ENCODE data around the gene RAX2.

RAX2 gene

DNA sequence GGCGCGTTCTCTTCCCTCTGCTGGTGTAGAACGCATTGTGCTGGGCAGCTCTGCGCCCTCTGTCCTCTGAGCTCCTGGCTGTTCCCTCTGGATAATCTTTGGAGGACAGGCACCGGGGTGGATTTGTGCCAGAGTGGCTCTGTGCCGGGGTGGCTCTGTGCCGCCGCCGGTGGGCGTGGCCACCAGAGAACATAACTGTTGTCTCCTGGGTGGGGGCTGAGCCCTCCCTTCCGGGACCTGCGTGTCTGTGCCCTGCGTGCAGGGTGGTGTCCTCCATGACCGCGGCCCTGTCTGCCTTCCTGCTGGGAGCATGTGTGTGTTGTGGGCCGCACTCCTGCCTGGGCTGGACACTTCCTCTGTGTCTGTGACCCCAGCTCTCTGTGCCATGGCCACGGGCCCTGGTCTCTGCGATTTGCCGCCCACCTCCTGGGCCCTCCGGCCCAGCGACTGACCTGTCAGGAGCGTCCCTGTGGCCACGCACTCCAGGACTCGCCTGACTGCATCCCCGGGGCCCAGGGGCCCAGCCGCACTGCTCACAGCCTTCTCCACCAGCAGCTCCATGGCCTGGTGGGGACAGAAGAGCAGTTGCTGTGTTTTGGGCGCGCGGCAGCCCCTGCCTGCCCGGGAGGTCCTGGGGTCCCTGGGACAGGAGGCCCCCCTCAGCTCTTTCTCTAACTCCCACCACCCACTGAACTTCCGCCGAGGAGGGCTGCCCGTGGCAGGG lies 36.6 kb upstream of the RAX2 start:
- H3K9me3 ChIP-seq: no peaks in the 10 kb centered on the region
- H3K4me1 ChIP-seq: no peaks in the 10 kb centered on the region
- no peak overlapping the region for H3K4me3 ChIP-seq (ENCODE audit: low read depth, low read length)
- no peak for DNase-seq
- no peaks in the 10 kb centered on the region for H3K27me3 ChIP-seq
- no peaks in the 10 kb centered on the region for H3K36me3 ChIP-seq
- TF ChIP-seq, protein P1, sequence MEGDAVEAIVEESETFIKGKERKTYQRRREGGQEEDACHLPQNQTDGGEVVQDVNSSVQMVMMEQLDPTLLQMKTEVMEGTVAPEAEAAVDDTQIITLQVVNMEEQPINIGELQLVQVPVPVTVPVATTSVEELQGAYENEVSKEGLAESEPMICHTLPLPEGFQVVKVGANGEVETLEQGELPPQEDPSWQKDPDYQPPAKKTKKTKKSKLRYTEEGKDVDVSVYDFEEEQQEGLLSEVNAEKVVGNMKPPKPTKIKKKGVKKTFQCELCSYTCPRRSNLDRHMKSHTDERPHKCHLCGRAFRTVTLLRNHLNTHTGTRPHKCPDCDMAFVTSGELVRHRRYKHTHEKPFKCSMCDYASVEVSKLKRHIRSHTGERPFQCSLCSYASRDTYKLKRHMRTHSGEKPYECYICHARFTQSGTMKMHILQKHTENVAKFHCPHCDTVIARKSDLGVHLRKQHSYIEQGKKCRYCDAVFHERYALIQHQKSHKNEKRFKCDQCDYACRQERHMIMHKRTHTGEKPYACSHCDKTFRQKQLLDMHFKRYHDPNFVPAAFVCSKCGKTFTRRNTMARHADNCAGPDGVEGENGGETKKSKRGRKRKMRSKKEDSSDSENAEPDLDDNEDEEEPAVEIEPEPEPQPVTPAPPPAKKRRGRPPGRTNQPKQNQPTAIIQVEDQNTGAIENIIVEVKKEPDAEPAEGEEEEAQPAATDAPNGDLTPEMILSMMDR (IDR thresholded peaks at IDR 0.05; ENCODE audit: low read depth, low read length): no peak

DNA sequence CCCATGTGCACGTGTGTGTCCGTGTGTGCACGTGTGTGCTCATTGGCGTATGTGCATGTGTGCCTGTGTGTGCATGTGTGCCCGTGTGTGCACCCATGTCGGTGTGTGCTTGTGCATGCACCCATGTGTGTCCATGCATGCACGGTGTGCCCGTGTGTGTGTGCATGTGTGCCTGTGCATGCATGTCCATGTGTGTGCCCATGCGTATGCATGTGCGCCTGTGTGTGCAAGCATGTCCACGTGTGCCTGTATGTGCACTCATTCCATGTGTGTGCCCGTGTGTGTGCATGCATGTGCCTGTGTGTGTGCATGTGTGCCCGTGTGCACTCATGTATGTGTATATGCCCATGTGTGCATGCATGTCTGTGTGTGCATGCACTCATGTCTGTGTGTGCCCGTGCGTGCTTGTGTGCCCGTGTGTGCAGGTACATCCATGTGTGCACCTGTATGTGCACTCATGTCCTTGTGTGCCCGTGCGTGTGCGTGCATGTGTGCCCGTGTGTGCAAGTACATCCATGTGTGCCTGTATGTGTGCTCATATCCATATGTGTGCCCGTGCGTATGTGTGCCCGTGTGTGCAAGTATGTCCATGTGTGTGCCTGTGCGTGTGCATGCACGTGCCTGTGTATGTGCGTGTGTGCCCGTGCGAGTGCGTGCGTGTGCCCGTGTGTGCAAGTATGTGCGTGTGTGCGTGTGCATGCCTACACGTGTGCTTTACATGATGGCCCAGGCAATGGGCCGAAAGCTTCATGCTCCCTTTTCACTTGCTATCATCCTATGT lies 35.7 kb upstream of the RAX2 start:
- TF ChIP-seq, protein P1 (IDR thresholded peaks at IDR 0.05; ENCODE audit: low read depth, low read length): no peak
- H3K9me3 ChIP-seq: no peaks in the 10 kb centered on the region
- no peaks in the 10 kb centered on the region for H3K27me3 ChIP-seq
- no peak overlapping the region for H3K4me3 ChIP-seq (ENCODE audit: low read depth, low read length)
- no peak for DNase-seq
- no peaks in the 10 kb centered on the region for H3K4me1 ChIP-seq
- H3K36me3 ChIP-seq: no peaks in the 10 kb centered on the region

DNA sequence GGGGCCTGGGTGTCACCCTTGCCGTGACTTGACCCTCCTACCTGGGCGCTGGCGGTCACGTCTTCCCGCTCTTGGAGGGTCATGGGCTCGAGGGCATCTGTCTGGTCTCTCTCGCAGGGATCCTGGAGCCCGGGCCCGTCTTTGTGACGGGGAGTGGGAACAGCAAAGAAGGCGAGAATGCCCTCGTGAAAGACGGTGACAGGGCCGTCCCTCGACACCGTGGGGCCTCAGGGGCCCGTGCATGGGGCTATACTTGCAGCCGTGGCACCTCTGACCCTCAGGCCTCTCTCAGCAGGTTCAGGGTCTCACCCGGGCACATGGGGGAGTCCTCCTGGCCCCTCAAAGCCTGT lies 35.1 kb upstream of the RAX2 start:
- H3K4me1 ChIP-seq: no peaks in the 10 kb centered on the region
- no peaks in the 10 kb centered on the region for H3K27me3 ChIP-seq
- H3K9me3 ChIP-seq: no peaks in the 10 kb centered on the region
- no peak overlapping the region for H3K4me3 ChIP-seq (ENCODE audit: low read depth, low read length)
- H3K36me3 ChIP-seq: no peaks in the 10 kb centered on the region
- no peak for DNase-seq
- TF ChIP-seq, protein P1 (IDR thresholded peaks at IDR 0.05; ENCODE audit: low read depth, low read length): no peak

DNA sequence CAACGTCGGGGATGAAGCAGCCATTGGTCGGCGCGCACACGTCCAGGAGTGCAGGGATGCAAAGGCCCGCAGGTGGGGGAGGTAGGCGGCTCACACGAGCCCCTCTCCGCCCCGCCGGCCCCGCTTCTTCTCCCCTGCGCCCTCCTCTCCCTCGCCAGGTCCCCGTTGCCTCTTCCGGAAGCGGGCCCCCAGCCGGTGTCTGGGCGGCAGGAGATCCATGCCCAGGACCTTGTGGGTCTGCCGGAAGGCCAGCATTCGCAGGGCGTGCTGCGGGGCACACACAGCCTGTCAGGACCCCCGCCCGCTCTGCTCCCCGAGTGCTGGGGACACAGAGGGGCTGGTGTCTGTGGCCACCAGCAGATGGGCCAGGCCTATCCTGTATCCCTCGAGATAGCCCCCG lies 33.8 kb upstream of the RAX2 start:
- DNase-seq: no peak
- Histone ChIP-seq H3K4me3 (ENCODE audit: low read depth, low read length) (no peak overlapping the region), H3K27me3 (peaks cover 11% of the 10 kb centered on the region), H3K9me3 (no peaks in the 10 kb centered on the region), H3K36me3 (no peaks in the 10 kb centered on the region), H3K4me1 (no peaks in the 10 kb centered on the region; the same call in 1 of the 2 replicates)
- TF ChIP-seq, protein P1 (IDR thresholded peaks at IDR 0.05; ENCODE audit: low read depth, low read length): no peak

DNA sequence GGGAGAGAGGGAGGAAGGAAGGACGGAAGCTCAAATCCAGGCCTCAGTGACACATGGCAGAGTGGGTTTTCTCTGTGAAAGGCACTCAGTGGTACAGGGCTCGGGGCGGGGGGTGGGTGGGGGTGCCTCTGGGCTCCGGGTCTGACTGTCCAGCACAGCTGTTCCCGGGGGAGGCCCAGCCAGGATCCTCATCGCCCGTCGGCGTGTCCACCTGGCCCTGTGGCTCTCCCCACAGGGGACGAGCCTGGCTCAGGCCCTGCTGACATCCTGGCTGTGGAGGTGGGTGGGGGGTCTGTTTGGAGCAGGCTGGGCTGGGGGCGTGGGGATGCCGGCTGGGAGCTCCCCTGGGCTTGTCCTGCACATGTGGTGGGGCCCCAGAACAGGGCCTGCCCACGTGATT lies 32.4 kb upstream of the RAX2 start:
- Histone ChIP-seq H3K36me3 (no peaks in the 10 kb centered on the region), H3K4me3 (ENCODE audit: low read depth, low read length) (no peak overlapping the region), H3K9me3 (no peaks in the 10 kb centered on the region), H3K27me3 (peaks cover 13% of the 10 kb centered on the region), H3K4me1 (no peaks in the 10 kb centered on the region; the same call in 1 of the 2 replicates)
- no peak for DNase-seq
- TF ChIP-seq, protein P1 (IDR thresholded peaks at IDR 0.05; ENCODE audit: low read depth, low read length): no peak

DNA sequence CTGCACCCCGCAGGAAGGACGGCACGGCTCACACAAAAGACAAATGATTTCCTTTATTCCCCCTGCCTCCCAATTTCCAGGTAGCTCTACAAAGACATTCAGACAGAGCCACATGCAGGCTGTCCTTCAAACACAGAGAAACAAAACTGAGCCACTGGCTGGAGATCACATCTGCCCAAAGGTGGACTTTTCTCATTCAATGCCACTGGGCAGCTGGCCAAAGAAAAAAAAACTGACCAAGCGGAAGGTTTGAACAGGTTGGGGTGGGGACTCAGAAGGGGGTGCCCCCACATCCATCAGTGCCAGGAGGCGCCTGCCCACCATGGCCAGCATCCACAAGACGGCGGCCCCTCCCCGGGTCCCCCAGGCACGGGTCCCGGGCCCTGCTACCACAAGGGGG lies 32.0 kb upstream of the RAX2 start:
- no peaks in the 10 kb centered on the region; the same call in 1 of the 2 replicates for H3K4me1 ChIP-seq
- no peaks in the 10 kb centered on the region for H3K36me3 ChIP-seq
- TF ChIP-seq, protein P1 (IDR thresholded peaks at IDR 0.05; ENCODE audit: low read depth, low read length): no peak
- peaks cover 13% of the 10 kb centered on the region for H3K27me3 ChIP-seq
- no peaks in the 10 kb centered on the region for H3K9me3 ChIP-seq
- no peak for DNase-seq
- no peak overlapping the region for H3K4me3 ChIP-seq (ENCODE audit: low read depth, low read length)

Measured in BE2C (cell line).